ENCODE measurements around the gene EFCAB6. TPM values are rescaled to one million over a fixed set of nuclear protein-coding genes. Genes with fewer than 3 reads are reported as not detected.

The EFCAB6 gene
- total RNA-seq, 1 experiment from 2014 or later: not detected

GRCh38 chr22:43776081-43776670, 35.9 kb downstream of the EFCAB6 start:
- CTCF ChIA-PET: no interaction called here

GRCh38 chr22:43774318-43774915, 37.7 kb downstream of the EFCAB6 start:
- POLR2A ChIA-PET: no interaction called here
- no TSS peak for BruUV-seq (replicated peaks)
- H3K4me3 Mint-ChIP-seq (ENCODE audit: unreplicated experiment): no peak overlapping the region

More at GRCh38 chr22:43776081-43776670, 35.9 kb downstream of the EFCAB6 start:
- Histone ChIP-seq H3K27me3 (replicated peaks; ENCODE audit: control insufficient read depth, insufficient read depth, low read length) (no peaks in the 10 kb centered on the region; the same call in 1 of the 2 replicates), H3K4me3 (ENCODE audit: low read depth, low read length) (no peak overlapping the region), H3K9me3 (no peaks in the 10 kb centered on the region), H3K36me3 (ENCODE audit: control insufficient read depth, insufficient read depth, low read length) (no peaks in the 10 kb centered on the region), H3K4me1 (no peaks in the 10 kb centered on the region)
- no TSS peak for BruUV-seq (replicated peaks)
- DNase-seq: no peak
- no peaks in the 10 kb centered on the region for H3K36me3 Mint-ChIP-seq (ENCODE audit: insufficient read depth, unreplicated experiment)
- peaks cover 19% of the 10 kb centered on the region for H3K27me3 Mint-ChIP-seq (ENCODE audit: insufficient read depth, unreplicated experiment)
- no peaks in the 10 kb centered on the region for H3K9me3 Mint-ChIP-seq (ENCODE audit: unreplicated experiment)
- H3K27ac Mint-ChIP-seq (ENCODE audit: unreplicated experiment): no peak overlapping the region
- intact Hi-C loops (cut with micrococcal nuclease; ENCODE audit: unreplicated experiment): no loop called here
- TF ChIP-seq CTCF (IDR thresholded peaks at IDR 0.05; ENCODE audit: insufficient read depth in 1 of 2, low read depth in 1 of 2, low read length in 1 of 2, severe bottlenecking in 1 of 2, unreplicated experiment in 1 of 2): no peak
- H3K4me3 Mint-ChIP-seq (ENCODE audit: unreplicated experiment): no peak overlapping the region
- H3K4me1 Mint-ChIP-seq (ENCODE audit: low read depth, unreplicated experiment): no peaks in the 10 kb centered on the region
- POLR2A ChIA-PET: no interaction called here

GRCh38 chr22:43772831-43773230, 39.3 kb downstream of the EFCAB6 start:
- Mint-ChIP-seq H3K9me3 (ENCODE audit: unreplicated experiment) (no peaks in the 10 kb centered on the region), H3K4me3 (ENCODE audit: unreplicated experiment) (no peak overlapping the region), H3K4me1 (ENCODE audit: low read depth, unreplicated experiment) (no peaks in the 10 kb centered on the region), H3K27ac (ENCODE audit: unreplicated experiment) (no peak overlapping the region), H3K36me3 (ENCODE audit: insufficient read depth, unreplicated experiment) (no peaks in the 10 kb centered on the region), H3K27me3 (ENCODE audit: insufficient read depth, unreplicated experiment) (peaks cover 21% of the 10 kb centered on the region)
- Histone ChIP-seq H3K27me3 (replicated peaks; ENCODE audit: control insufficient read depth, insufficient read depth, low read length) (no peaks in the 10 kb centered on the region), H3K36me3 (ENCODE audit: control insufficient read depth, insufficient read depth, low read length) (no peaks in the 10 kb centered on the region), H3K4me3 (ENCODE audit: low read depth, low read length) (no peak overlapping the region), H3K4me1 (no peaks in the 10 kb centered on the region), H3K9me3 (no peaks in the 10 kb centered on the region)
- intact Hi-C loops (cut with micrococcal nuclease; ENCODE audit: unreplicated experiment): no loop called here
- no TSS peak for BruUV-seq (replicated peaks)
- no peak for DNase-seq
- POLR2A ChIA-PET: no interaction called here
- TF ChIP-seq CTCF (IDR thresholded peaks at IDR 0.05; ENCODE audit: insufficient read depth in 1 of 2, low read depth in 1 of 2, low read length in 1 of 2, severe bottlenecking in 1 of 2, unreplicated experiment in 1 of 2): no peak
- CTCF ChIA-PET: no interaction called here

More at GRCh38 chr22:43774318-43774915, 37.7 kb downstream of the EFCAB6 start:
- DNase-seq: no peak
- Mint-ChIP-seq H3K4me1 (ENCODE audit: low read depth, unreplicated experiment) (no peaks in the 10 kb centered on the region), H3K27me3 (ENCODE audit: insufficient read depth, unreplicated experiment) (peaks cover 21% of the 10 kb centered on the region), H3K27ac (ENCODE audit: unreplicated experiment) (no peak overlapping the region), H3K36me3 (ENCODE audit: insufficient read depth, unreplicated experiment) (no peaks in the 10 kb centered on the region), H3K9me3 (ENCODE audit: unreplicated experiment) (no peaks in the 10 kb centered on the region)
- no peaks in the 10 kb centered on the region; the same call in 1 of the 2 replicates for H3K27me3 ChIP-seq (replicated peaks; ENCODE audit: control insufficient read depth, insufficient read depth, low read length)
- intact Hi-C loops (cut with micrococcal nuclease; ENCODE audit: unreplicated experiment): no loop called here
- CTCF ChIA-PET: no interaction called here
- no peaks in the 10 kb centered on the region for H3K36me3 ChIP-seq (ENCODE audit: control insufficient read depth, insufficient read depth, low read length)
- no peak overlapping the region for H3K4me3 ChIP-seq (ENCODE audit: low read depth, low read length)
- TF ChIP-seq CTCF (IDR thresholded peaks at IDR 0.05; ENCODE audit: insufficient read depth in 1 of 2, low read depth in 1 of 2, low read length in 1 of 2, severe bottlenecking in 1 of 2, unreplicated experiment in 1 of 2): no peak
- H3K9me3 ChIP-seq: no peaks in the 10 kb centered on the region
- H3K4me1 ChIP-seq: no peaks in the 10 kb centered on the region

Data from Caco-2 (cell line).